GM19463 (cell line): ENCODE measurements around the gene CCR9.

Source experiments
- ATAC-seq: cut with Tn5 transposase; IDR thresholded peaks from one replicate; pipeline ENCODE4 v1.9.1; 2021; ENCODE audit warnings: mild to moderate bottlenecking, moderate library complexity; ENCODE audit not compliant: unreplicated experiment

Gene CCR9

GRCh38 chr3:45872569-45872968 lies 13.8 kb upstream of the CCR9 start:
- ATAC-seq, result no peak

GRCh38 chr3:45873036-45873435 lies 13.3 kb upstream of the CCR9 start:
- ATAC-seq, result no peak

- ATAC-seq, result no peak
Observed at GRCh38 chr3:45873638-45874037, 12.7 kb upstream of the CCR9 start.

GRCh38 chr3:45874677-45875346 lies 11.5 kb upstream of the CCR9 start:
- no peak for ATAC-seq

GRCh38 chr3:45878124-45878523 lies 8.2 kb upstream of the CCR9 start:
- ATAC-seq, result no peak

- no peak for ATAC-seq
Observed at GRCh38 chr3:45880725-45881077, 5.6 kb upstream of the CCR9 start.

- no peak for ATAC-seq
Observed at GRCh38 chr3:45881078-45882022, 5.0 kb upstream of the CCR9 start.

GRCh38 chr3:45884368-45885201 lies 1.8 kb upstream of the CCR9 start:
- ATAC-seq, result peak; percentile 51

- no peak for ATAC-seq
Observed at GRCh38 chr3:45887285-45887684, 942 bp downstream of the CCR9 start.

GRCh38 chr3:45887759-45888511 lies 1.6 kb downstream of the CCR9 start:
- ATAC-seq, result no peak

GRCh38 chr3:45889337-45889736 lies 3.0 kb downstream of the CCR9 start:
- ATAC-seq, result no peak

GRCh38 chr3:45890405-45890804 lies 4.1 kb downstream of the CCR9 start:
- ATAC-seq, result no peak

GRCh38 chr3:45892161-45892560 lies 5.8 kb downstream of the CCR9 start:
- ATAC-seq, result no peak

- ATAC-seq, result no peak
Observed at GRCh38 chr3:45894015-45894414, 7.7 kb downstream of the CCR9 start.

- ATAC-seq, result no peak
Observed at GRCh38 chr3:45895686-45896468, 9.5 kb downstream of the CCR9 start.

- ATAC-seq, result no peak
Observed at GRCh38 chr3:45896956-45897355, 10.6 kb downstream of the CCR9 start.

GRCh38 chr3:45904931-45905330 lies 18.6 kb downstream of the CCR9 start:
- no peak for ATAC-seq

GRCh38 chr3:45905755-45906154 lies 19.4 kb downstream of the CCR9 start:
- no peak for ATAC-seq

GRCh38 chr3:45906681-45907407 lies 20.5 kb downstream of the CCR9 start:
- no peak for ATAC-seq
